Activated CD4-positive, alpha-beta T cell treated with anti-CD3 and anti-CD28 coated beads, Interleukin-2, amount 50 U/mL, for 4 hours (primary cell): Measurements from ENCODE around the gene YJEFN3.
A peak's percentile ranks its signal among the peaks of the same experiment; 100 is the strongest.

Experiments used
- DNase-seq, 2 experiments: peaks; one replicate each; pipeline ENCODE4 v3.0.0-alpha.2; 2020

YJEFN3 gene, protein sequence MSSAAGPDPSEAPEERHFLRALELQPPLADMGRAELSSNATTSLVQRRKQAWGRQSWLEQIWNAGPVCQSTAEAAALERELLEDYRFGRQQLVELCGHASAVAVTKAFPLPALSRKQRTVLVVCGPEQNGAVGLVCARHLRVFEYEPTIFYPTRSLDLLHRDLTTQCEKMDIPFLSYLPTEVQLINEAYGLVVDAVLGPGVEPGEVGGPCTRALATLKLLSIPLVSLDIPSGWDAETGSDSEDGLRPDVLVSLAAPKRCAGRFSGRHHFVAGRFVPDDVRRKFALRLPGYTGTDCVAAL

DNA sequence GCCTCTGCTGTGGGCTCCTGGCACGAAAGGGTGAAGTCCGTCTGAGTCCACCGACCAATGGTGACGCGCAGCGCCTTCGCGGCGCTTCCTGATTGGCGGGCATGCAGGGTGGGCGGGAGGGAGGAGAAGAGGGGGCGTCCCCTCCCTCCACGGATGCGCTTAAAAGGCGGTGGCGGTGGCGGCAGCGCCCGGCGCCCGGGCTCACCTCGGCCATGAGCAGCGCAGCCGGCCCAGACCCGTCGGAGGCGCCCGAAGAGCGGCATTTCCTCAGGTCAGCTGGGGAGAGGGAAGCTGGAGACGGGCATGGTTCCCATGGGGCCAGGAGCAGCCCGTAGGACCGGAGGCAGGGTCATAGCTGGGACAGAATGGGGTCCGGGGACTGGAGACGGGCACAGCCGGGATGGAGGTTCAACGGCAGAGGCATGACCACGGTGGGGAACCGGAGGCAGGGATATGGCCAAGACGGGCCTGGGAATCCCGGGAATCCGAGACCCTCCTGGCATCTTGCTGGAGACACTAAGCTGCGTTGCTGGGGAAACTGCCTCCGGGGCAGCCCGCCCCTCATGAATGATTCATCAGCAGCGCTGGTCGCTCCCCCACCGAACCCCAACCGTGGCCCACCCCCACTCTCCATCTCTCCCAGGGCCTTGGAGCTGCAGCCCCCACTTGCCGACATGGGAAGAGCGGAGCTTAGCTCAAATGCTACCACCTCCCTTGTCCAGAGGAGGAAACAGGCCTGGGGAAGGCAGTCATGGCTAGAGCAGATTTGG is at the start of gene YJEFN3:
Gene YJEFN3 (plus strand): TSS at position 191 of the 770 bp plus-strand sequence. CDS start 22 bp downstream, at position 213.
- DNase-seq, result no peak

DNA sequence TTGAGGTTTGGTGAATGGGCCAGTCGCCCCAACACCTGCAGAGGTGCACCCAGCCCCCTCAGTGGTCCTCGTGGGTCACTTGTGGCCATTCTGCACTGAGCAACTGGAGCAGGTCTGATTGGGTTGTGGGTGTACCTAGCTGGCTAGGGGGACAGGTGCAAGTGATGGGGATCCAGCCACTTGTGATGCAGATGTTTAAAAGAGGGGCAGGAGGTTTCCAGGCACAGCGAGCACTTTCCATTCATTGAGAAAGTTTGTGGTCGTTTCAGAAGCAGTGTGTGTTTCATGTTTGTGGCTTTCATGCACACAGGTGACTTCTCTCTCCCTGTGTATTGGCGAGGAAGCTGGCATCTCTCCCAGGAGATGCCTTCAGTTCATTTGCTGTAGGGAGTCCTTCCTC is 48.0 kb upstream of the YJEFN3 start:
- DNase-seq, result no peak

DNA sequence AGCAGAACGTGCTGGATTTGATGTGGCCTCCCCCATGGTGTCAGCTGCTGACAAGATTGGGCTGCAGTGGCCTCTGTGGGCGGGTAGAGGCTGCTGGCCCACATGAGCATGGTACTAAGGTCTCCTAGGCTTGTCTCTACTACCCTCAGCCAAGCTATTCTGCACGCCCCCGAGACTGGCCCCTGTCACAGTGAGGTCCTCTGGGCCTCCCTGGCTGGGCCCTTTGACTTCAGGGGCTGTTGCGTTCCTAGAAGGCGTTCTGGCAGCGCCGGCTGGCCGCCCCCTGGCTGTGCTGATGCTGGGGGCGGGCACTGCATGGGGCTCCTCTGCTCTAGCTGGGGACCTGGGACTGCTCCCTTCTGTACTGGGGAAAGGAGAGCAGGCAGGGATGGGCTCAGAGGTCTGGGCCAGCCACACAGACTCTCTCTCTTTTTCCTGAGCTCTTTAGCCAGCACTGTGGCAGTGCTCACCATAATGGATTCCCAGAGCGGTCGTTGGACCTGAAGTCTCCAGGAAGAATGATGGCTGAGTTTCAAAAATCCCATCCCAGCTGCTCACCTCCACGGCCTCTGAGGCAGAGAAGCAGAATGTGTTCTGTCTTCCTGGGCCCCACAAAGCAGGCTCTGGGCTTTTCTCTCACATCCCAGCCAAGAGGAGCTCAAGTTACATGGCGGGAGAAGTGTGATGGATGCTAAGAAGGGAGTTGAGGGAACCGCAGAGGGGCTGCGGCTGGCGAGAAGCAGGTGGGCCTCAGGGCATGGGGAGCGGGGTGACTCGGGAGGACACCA is 45.7 kb upstream of the YJEFN3 start:
- DNase-seq, result no peak

DNA sequence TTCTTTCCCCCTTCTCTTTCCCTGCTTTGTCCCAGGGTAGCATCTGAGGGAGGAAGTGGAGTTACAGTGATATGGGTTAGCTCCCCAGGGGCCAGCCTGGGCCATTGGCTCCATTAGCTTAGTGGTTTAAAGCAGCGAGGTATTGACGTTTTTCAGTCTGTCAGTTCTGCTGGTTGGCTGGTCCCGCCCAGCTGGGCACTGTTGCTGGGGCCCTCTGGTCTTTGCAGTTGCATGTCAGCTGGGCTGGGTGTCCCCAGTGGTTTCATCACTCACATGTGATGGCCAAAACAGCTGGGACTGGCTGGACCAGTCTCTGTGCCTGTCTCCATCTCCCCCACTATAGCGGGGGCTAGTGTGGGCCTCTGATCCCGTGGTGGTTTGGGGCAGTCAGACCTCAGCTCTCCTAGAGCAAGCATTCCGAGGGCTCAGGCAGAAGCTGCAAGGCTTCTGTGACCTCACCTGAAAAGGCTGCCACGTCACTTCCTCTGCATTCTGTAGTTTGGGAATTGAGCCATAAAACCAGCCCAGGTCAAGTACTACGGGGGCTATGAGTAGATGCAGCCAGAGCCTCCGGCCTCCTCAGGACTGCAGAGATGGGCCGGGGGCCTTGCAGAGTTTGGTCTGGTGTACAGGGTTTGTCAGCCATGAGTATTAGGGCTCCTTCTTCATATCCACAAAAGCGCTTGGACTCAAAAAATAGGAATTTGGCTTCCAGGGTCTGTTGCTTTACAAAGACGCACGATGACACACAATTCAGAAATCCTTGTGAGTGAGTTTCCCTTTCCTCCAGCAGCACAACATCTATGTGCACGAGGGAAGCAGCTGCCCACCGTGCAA is 43.3 kb upstream of the YJEFN3 start:
- no peak for DNase-seq

DNA sequence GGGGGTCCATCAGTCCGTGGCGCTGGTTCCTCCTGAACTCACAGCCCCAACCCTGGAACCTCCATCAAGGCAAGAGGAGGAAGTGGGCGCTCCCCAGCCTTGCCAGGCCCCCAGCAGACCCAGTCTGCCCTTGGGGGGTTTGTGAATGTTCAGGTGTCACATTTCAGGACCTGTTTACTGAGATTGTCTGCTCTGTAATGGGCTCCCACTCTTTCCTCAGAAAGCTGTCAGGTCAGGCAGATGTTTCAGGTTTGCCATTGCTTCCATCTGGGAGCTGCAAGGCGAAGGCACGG is 42.8 kb upstream of the YJEFN3 start:
- DNase-seq, result no peak

DNA sequence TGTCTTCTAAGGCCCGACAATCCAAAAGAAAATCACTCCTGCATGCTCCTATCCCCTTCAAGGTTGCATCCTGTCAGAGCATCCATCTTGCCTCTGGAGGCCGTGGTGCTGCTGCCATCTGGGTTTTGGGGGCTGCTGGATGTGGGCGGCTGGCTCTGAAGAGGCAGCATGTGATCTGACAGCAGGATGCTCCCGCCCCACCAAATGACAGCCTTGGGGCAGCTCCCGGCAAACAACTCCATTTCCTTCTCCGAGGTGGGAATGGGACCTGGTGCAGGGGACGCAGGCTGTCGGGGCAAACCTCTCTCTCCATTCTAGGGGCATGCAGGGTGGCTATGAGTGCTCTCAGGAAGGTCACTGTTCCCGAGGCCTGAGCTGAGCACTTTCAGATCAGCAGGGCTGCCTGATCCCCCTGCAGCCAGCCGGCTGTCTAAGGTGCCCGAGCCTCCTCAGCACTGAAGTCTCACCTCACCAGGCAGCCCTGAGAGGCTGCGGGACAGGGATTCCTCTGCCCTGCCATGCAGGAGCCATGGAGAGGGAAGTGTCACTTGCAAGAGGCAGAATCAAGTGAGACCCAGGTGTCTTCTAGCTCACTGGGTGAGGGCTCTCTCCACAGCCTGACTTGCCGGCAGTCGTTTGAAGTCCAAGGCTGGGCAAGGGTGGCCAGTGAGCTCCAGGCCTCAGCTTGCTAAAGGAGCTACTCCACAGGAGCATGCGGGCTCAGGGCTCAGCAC is 42.2 kb upstream of the YJEFN3 start:
- no peak for DNase-seq

DNA sequence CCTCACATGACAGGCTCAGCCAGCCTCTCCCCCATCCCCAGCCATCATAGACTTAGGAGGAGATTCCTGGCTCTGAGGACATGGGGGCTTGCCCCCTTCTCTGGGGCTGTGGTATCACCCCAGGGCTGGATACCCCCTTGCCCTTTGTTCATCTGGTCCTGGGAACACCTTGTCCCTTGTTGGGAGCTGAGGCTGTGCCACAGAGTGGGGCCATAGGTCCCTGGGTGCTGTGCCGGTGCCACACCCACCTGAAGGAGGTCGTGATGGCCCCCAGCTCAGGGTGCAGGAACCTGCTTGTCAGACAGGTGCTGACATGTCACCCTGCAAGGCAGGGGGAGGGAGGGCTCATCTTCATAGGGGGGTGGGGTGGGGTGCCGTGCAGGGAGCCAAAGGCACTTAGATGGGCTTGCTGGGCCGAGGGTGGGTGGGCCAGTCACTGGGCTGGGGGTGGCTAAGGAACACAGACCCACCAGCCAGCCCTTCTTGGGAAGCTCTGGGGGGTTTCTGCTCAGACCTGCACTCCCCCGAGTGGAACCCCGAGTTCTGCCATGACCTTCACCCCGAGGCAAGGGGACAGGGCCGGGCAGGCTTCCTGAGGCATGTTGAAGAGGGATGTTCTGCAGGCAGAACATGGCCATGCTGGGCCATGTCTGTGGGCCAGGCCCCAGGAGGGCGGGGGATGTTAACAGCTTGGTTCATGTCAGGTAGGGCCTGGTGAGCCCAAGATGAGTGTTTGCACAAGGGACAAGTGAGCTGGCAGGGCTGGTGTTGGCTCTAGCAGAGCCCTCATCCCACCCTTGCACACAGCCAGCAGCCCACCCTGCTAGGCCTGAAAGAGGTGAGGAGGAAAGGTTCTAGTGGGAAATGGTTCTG is 41.4 kb upstream of the YJEFN3 start:
- no peak for DNase-seq

DNA sequence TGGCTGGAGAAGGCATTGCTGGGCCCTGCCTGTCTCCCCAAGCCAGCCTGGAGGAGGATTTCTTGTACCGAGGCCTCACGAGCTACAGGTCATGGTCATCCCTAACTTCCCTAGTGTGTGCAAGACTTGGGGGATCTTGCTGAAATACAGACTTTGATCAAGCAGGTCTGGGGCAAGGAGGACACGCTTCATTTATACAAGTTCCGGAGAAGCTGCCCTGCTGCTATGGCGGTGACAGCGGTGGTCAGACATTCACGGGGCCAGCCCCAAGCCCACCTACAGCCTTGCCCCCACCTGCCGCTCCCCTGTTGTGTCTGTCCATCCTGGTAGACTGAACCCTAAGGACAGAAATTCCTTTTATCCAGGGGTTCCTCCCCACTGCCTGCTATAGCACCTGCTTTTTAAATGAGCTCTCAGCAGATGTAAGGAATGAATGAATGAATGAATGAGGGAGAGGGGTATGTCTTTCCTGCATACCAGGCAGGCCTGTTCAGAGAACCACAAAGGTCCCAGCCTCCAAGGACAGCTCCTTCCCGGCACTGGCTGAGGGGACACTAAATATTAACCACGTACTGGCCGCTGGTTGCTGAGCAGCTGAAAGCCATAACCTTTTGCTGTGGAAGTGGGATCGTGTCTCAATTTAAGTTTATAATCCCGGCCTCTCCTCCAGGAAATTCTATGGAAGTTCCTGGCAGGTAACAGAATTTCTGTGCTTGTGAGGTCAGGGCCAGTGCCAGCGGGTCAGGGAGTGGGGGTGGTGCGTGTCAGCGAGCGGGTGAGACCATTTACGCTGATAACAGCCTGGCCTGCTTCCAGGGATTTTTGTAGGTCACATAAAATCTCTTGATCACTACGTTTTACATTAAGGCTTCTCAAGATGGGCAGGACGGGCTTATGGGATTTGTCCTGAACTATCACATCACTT is 40.5 kb upstream of the YJEFN3 start:
- no peak for DNase-seq

DNA sequence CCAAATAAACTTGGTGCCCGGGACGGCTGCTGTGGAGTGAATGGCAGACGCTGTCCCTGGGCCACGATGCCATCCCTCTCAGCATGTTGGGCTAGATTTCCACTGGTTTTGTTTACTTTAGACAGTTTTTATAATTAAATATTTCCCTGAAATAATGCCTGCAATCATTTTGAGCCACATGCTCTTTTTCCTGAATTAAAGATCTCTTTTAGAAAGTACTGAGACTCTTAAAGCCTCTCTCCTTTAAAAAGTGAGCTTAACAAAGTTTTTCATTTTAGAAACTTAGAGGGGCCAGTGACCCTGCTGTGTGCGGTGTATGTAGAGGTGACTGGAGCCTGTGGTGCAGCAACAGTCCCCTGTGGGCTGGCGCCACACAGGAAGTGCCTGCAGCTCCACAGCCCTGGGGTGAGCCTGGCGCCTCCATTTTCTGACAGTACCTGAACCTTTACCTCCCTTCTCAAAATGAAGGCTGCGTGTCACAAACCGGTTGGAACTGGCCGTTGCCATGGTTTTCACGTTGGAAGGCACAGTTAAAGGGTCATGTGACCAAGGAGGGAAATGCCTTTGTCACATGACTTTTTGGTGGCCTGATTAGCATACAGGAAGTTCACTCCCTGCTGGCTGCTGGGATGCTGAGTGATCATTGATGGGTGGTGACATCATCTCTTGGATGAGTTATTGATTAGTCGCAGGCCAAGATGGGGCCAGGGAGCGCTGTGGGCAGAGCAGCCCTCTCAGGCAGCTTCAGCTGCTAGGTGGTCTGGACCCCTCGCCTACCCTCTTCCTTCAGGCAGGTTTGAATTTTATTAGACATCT is 39.6 kb upstream of the YJEFN3 start:
- DNase-seq, result peak; percentile 76 to 77

DNA sequence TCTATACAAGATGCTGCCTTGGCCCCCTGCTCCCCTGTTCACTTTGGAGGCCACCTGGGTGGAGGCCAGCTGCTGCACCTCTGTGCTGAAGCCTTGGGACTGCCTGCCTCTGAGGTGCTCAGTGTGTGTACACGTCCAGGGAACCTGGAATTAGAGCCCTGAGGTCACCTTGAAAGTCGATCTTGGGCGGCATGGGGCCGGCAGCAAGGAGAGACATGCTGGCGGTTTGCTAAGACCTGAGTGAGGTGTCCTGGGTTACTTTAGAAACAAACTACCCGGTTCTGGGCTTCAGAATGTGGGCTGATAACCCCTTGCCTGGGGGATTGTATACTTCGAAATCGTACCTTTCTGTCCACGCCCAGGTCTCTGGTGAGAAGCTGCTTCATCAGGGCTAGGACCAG is 38.9 kb upstream of the YJEFN3 start:
- DNase-seq, result no peak

DNA sequence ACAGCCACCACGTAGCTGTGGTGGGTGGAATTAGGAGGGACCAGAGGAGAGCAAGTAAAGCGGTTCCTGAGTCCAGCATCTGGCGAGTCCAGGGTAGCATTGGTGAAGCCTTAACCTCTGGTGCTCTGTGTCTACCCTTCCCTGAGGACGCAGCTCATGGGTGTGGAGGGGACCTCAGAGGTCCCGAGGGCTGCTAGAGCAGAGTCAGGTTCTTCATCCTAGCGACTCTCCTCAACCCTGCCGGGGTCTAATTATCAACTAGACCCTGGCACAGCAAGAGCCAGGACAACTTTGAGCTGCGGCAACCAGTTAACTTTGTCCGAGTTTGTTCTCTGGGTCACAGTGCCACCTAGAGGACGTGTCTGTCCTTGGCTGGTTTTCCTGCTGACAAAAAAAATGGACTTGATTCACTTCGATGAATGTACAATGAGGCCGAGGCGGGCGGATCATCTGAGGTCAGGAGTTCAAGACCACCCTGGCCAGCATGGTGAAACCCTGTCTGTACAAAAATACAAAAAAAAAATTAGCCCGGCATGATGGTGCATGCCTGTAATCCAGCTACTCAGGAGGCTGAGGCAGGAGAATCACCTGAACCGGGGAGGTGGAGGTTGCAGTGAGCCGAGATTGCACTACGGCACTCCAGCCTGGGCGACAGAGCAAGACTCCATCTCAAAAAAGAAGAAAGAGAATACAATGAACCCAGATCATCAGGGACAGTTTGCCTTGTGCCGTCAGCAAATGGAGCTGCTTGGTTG is 38.3 kb upstream of the YJEFN3 start:
- DNase-seq, result peak; percentile 77 to 80

DNA sequence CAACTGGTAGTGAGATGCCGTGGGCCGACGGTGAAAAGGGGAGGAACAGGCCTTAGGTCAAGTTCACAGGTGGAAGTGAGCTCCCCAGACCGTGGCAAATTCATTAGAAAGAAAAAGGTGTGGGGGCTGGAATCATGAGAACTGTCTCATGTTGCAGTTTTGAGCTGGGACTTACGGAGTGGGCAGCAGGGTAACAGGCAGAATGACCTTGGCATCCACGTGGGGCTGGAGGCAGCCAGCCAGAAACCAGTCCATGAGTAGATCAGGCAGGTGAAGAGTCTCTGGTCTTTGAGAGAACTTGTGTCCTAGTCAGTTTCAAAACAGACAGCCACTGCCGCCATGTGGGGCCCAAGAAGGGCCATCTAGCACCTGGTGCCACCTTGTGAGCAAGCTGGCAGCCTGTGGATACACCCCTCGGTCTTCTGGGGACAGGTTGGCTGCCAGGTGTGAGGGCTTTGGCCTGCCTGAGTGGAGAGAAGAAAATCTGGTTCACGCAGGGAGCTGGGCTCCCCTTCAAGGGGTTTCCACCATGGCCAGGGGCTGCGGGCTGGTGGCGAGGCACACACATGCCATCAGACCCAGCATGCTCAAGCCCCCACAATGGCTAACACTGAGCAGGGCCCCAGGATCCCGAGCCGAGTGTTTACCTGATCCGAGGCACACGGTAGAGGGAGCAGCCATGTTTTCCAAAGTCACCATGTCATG is 37.2 kb upstream of the YJEFN3 start:
- DNase-seq, result no peak

DNA sequence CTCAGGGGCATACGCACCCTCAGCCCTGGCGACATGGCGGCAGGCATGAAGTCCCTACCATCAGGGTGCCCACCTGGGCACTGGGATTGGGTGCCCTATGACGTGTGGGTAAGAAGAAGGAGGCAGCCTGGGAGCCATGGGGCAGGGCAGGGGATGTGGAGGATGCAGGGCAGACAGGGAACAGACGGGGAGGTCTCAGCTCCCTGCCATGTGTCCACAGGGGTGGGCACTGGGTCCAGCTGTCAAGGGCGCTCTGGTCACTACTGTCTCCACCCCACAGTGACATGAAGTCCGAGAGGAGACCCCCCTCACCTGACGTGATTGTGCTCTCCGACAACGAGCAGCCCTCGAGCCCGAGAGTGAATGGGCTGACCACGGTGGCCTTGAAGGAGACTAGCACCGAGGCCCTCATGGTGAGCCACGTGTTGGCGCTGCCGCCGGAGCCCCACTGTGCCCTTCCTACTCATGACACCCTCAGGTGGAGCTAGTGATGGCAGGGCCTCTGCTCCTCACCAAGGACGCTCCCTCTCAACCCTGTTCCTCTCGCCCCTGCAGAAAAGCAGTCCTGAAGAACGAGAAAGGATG is 36.6 kb upstream of the YJEFN3 start:
- no peak for DNase-seq

DNA sequence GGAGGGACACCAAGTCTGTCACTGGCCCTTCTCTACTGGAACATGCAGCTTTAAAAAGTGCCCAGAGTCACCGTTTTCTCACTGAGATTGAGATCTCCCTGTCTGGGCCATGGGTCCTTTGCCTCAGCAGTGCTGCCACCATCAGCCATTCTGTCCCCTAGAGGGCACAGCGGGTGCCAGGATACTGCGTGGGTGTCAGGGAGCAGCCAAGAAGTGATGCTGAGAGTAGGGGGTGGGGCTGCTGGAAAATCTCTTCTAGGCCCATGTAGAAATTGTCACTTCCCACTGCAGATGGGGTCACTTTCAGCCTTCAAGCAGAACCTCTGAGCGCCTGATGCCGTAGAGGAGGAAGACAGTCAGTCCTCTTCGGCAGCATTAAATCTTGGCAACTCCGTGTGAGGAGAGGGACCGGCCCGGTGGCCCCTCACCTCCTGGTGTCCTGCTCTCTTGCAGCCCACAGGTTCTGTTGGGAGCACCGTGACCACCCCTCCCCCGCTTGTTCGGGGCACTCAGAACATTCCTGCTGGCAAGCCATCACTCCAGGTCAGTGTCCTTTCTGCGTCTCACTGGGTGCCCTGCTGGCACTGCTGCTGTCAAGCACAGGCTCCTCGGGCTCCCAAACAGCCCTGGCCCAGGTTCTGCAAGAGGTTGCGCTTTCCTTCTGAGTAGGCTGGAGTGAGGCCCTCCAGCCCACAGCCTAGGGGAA is 34.7 kb upstream of the YJEFN3 start:
- DNase-seq, result no peak

DNA sequence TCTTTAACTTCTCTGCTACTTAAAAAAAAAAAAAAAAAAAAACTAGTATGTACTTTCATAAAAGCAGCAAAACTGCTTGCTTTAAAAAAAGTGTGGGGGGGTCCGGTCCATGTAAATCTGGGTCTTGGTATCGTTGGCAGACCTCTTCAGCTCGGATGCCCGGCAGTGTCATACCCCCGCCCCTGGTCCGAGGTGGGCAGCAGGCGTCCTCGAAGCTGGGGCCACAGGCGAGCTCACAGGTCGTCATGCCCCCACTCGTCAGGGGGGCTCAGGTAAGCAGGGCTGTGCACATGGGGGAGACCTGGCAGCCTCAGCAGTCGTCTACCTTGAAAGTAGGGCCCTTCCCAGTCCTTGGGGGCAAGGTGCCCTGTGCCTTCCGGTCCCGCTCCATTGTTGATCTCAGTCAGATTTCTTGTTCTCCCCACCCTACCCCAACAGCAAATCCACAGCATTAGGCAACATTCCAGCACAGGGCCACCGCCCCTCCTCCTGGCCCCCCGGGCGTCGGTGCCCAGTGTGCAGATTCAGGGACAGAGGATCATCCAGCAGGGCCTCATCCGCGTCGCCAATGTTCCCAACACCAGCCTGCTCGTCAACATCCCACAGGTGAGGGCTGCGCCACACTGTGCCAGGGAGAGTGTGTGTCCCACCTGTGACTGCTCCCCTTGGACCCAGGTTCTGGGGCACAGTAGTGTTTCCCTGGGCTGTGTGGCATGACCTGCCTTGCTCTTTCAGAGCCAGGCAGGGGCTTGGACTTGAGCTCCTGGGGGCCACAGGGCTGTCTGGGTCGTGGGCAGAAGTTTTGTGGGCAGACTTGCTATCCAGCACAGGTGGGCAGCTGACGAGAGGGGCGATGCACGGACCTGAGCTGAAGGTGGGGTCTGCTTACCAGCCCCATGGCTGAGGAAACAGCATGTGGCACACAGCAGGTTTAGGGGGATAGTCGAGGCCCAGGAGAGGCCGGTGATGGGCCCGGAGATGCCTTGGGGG is 32.8 kb upstream of the YJEFN3 start:
- DNase-seq, result no peak
